ENCODE data around the gene TYRO3. TPM values are rescaled to one million over a fixed set of nuclear protein-coding genes. Genes with fewer than 3 reads are reported as not detected.
"Not testable (repeated sequence)": the region's sequence is repeated elsewhere in the genome, so short reads cannot be mapped to it uniquely, and the experiment has no call there.

The TYRO3 gene
- total RNA-seq, 1 donor from 2014 or later: 17.3 TPM

DNA sequence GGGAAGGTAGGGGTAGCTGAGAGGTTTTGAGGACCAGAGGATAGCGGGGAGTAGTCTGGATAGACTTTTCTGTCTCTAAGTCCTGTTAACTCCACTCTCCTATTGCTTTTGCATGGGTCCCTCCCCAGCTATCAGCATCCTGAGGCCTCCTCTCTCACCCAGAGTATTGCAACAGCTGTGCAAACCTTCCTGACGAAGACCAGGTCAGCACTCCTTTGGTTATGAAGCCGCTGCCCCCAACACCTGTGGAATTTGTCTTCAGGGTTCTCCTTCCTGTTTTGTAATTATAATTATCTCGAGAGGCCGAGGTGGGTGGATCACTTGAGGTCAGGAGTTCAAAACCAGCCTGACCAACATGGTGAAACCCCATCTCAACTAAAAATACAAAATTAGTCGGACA, 24.8 kb downstream of the TYRO3 start:
- Histone ChIP-seq H3K36me3 (no peaks in the 10 kb centered on the region), H3K4me3 (no peak overlapping the region), H3K27ac (no peak overlapping the region), H3K4me1 (peaks cover 16% of the 10 kb centered on the region), H3K9me3 (no peaks in the 10 kb centered on the region), H3K27me3 (ENCODE audit: low read depth) (no peaks in the 10 kb centered on the region)
- DNase-seq (no peak), ATAC-seq (no peak)
- intact Hi-C loops (cut with DNase I): no loop called here
- TF ChIP-seq, protein P1, sequence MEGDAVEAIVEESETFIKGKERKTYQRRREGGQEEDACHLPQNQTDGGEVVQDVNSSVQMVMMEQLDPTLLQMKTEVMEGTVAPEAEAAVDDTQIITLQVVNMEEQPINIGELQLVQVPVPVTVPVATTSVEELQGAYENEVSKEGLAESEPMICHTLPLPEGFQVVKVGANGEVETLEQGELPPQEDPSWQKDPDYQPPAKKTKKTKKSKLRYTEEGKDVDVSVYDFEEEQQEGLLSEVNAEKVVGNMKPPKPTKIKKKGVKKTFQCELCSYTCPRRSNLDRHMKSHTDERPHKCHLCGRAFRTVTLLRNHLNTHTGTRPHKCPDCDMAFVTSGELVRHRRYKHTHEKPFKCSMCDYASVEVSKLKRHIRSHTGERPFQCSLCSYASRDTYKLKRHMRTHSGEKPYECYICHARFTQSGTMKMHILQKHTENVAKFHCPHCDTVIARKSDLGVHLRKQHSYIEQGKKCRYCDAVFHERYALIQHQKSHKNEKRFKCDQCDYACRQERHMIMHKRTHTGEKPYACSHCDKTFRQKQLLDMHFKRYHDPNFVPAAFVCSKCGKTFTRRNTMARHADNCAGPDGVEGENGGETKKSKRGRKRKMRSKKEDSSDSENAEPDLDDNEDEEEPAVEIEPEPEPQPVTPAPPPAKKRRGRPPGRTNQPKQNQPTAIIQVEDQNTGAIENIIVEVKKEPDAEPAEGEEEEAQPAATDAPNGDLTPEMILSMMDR (IDR thresholded peaks at IDR 0.05): no peak

GRCh38 chr15:41584636-41585126, 25.7 kb downstream of the TYRO3 start:
- intact Hi-C loops (cut with DNase I): no loop called here
- Histone ChIP-seq H3K9me3 (no peaks in the 10 kb centered on the region), H3K4me1 (peaks cover 16% of the 10 kb centered on the region), H3K27me3 (ENCODE audit: low read depth) (no peaks in the 10 kb centered on the region), H3K36me3 (no peaks in the 10 kb centered on the region), H3K4me3 (peak overlapping the region; percentile 60), H3K27ac (peak overlapping the region; percentile 66)
- TF ChIP-seq, protein P1 (IDR thresholded peaks at IDR 0.05): no peak
- peak in 1 of 2 donors; percentile 26 for ATAC-seq
- DNase-seq: no peak

DNA sequence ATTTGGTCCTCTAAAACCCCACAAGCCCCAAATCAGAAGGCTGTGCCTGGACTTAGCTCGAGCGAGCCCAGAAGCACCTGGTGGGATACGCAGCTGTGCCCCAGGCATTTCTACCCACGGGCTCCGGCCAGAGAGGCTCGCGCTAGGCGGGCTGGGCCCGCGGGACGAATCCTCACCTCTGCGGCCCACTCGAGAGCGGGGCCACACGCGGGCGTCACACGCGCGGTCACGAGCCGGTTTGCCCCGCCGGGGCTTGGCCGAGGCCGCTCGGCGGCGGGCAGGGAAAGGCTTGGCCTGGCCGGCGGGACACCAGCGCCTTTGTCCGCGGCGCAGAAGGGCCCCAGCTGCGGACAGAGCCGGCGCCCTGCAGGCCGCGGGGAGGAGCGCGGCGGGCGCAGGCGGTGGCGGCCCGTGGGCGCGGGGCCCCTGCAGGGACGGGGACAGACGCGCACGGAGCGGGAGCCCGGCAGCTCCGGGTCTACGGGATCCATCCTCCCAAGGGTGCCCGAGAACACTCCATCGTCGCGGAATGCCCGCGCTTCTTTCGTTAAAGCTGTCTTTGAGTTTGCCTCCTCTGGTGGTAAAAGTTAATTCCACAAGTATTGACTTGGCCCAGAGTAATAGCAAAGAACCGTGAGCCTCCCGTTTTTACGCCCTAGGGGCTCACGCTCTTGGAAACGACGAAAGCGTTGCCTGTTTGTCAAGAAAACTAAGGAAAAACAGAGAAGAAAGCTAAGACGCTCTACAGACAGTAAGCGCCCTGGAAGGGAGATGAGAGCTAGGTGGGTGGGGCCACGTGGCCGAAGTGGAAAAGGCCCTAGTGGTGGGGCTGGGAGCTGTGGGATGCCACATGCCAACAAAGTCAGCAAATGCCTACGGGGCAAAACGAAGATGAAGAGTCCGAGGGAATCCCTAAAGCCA, 26.4 kb downstream of the TYRO3 start:
- TF ChIP-seq, protein P1 (IDR thresholded peaks at IDR 0.05): peak; percentile 45

GRCh38 chr15:41586531-41587282, 27.7 kb downstream of the TYRO3 start:
- intact Hi-C loops (cut with DNase I): not testable (repeated sequence)

More for the DNA sequence above, 26.4 kb downstream of the TYRO3 start:
- DNase-seq (peak; percentile 67), ATAC-seq (peak; percentile 87 to 92)
- H3K4me1 ChIP-seq: peaks cover 16% of the 10 kb centered on the region
- H3K9me3 ChIP-seq: no peaks in the 10 kb centered on the region
- H3K27me3 ChIP-seq (ENCODE audit: low read depth): no peaks in the 10 kb centered on the region
- peak overlapping the region; percentile 66 for H3K27ac ChIP-seq
- no peaks in the 10 kb centered on the region for H3K36me3 ChIP-seq
- H3K4me3 ChIP-seq: peak overlapping the region; percentile 60
- intact Hi-C loops (cut with DNase I): no loop called here

DNA sequence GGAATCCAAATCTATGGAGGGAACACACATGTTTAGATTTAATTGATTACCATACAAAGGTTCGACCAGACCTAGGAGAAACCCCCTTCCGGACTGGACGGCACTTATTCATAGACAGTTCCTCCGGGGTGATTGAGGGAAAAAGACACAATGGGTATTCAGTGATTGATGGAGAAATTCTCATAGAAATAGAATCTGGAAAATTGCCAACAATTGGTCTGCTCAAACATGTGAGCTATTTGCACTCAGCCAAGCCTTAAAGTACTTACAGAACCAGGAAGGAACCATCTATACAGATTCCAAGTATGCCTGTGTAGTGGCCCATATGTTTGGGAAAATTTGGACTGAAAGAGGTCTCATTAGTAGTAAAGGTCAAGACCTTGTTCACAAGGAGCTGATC, 30.0 kb downstream of the TYRO3 start:
- H3K36me3 ChIP-seq; H3K9me3 ChIP-seq; H3K27ac ChIP-seq; H3K27me3 ChIP-seq (ENCODE audit: low read depth); ATAC-seq; H3K4me3 ChIP-seq; intact Hi-C loops (cut with DNase I); DNase-seq: not testable (repeated sequence)
- peaks cover 16% of the 10 kb centered on the region for H3K4me1 ChIP-seq

More at GRCh38 chr15:41586531-41587282, 27.7 kb downstream of the TYRO3 start:
- DNase-seq; H3K9me3 ChIP-seq; H3K27ac ChIP-seq; H3K36me3 ChIP-seq; H3K27me3 ChIP-seq (ENCODE audit: low read depth); H3K4me3 ChIP-seq; ATAC-seq: not testable (repeated sequence)
- H3K4me1 ChIP-seq: peaks cover 16% of the 10 kb centered on the region

DNA sequence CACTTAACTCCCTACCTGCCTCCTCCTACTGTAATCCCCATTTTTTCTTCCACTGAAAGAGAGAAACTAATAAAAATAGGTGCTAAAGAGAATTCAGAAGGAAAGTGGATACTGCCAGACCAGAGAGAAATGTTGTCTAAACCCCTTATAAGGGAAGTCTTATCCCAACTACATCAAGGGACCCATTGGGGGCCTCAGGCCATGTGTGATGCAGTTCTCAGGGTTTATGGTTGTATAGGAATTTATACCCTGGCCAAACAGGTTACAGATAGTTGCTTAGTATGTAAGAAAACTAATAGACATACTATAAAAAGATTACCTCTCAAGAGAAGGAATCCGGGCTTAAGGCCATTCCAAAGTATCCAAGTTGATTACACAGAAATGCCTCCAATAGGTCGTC, 30.6 kb downstream of the TYRO3 start:
- H3K27me3 ChIP-seq (ENCODE audit: low read depth); DNase-seq; intact Hi-C loops (cut with DNase I); H3K9me3 ChIP-seq; H3K27ac ChIP-seq; H3K36me3 ChIP-seq; ATAC-seq; H3K4me3 ChIP-seq: not testable (repeated sequence)
- peaks cover 16% of the 10 kb centered on the region for H3K4me1 ChIP-seq

DNA sequence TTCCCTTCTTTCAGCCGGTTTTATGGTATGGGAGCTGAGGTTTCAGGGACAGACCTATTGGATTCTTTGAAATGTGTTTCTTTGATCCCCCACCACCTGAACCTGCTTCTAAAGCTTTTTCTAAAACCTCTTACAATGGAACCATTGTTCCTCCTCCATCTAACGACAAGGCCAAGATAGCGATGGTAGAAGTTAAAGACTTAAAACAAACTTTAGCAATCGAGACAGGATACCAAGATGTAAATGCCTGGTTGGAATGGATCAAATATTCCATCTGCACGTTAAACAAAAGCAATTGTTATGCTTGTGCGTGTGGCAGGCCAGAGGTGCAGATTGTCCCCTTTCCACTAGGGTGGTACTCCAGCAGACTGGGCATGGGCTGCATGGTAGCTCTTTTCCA, 32.2 kb downstream of the TYRO3 start:
- H3K4me3 ChIP-seq; H3K4me1 ChIP-seq; ATAC-seq; H3K9me3 ChIP-seq; intact Hi-C loops (cut with DNase I); H3K27ac ChIP-seq; DNase-seq; H3K27me3 ChIP-seq (ENCODE audit: low read depth); H3K36me3 ChIP-seq: not testable (repeated sequence)

GRCh38 chr15:41592718-41593117, 33.7 kb downstream of the TYRO3 start:
- H3K9me3 ChIP-seq; H3K27me3 ChIP-seq (ENCODE audit: low read depth); intact Hi-C loops (cut with DNase I); H3K4me1 ChIP-seq; ATAC-seq; H3K27ac ChIP-seq; H3K36me3 ChIP-seq; H3K4me3 ChIP-seq; DNase-seq: not testable (repeated sequence)
